Astrocyte (in vitro differentiated cells and primary cell): ENCODE results near the gene ZG16B.

Experiments used
- EZH2 ChIP-seq: IDR thresholded peaks from 2 replicates; pipeline ENCODE4 v1.6.1; 2012; ENCODE audit warnings: mild to moderate bottlenecking, low read length, inconsistent platforms; ENCODE audit not compliant: insufficient read depth
- TF ChIP-seq, protein P1 (sequence below): IDR thresholded peaks from 2 replicates; pipeline ENCODE4 v1.5.1; 2011; ENCODE audit warnings: low read depth, mild to moderate bottlenecking, inconsistent platforms, low read length, moderate library complexity; ENCODE audit not compliant: insufficient read depth

DNA sequence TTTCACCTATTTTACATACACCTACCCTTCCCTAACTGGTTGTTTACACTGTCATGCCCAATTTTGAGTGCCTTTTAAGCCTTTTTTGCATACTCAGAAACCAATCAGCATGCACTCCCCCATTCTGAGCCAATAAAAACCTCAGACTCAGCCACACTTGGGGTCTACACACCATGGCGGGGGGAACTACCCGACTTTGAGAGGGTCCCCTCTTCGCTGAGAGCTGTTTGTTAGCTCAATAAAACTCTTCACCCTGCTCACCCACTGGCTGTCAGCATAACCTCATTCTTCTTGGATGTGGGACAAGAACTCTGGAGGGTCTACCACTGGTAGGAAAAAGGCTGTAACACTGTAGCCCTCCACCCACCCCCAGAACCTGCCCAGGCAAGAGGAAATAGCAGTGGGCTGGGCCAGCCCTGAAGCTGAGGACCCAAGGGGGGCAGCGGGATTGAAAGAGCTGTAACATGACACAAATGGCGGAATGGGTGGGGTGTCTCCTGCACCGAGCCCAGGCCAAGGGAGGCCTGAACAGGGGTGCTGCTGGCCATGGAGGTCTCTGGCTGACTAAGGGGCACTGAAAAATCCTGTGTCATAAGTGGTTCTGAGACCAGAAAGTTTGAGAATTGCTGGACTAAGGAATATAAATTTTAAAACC lies 49.9 kb downstream of the ZG16B start:
- TF ChIP-seq, protein P1, sequence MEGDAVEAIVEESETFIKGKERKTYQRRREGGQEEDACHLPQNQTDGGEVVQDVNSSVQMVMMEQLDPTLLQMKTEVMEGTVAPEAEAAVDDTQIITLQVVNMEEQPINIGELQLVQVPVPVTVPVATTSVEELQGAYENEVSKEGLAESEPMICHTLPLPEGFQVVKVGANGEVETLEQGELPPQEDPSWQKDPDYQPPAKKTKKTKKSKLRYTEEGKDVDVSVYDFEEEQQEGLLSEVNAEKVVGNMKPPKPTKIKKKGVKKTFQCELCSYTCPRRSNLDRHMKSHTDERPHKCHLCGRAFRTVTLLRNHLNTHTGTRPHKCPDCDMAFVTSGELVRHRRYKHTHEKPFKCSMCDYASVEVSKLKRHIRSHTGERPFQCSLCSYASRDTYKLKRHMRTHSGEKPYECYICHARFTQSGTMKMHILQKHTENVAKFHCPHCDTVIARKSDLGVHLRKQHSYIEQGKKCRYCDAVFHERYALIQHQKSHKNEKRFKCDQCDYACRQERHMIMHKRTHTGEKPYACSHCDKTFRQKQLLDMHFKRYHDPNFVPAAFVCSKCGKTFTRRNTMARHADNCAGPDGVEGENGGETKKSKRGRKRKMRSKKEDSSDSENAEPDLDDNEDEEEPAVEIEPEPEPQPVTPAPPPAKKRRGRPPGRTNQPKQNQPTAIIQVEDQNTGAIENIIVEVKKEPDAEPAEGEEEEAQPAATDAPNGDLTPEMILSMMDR: no peak
- no peak for TF ChIP-seq EZH2
